Left ventricle myocardium inferior (tissue), 1 donor: Measurements from ENCODE around the gene ABTB1. TPM values are rescaled to one million over a fixed set of nuclear protein-coding genes. Genes with fewer than 3 reads are reported as not detected.

ENCODE experiments used
- DNase-seq: peaks from one replicate; pipeline ENCODE4 v3.0.0-alpha.2; 2020
- H3K27ac ChIP-seq: fragments of 200-600 bp; replicated peaks from 2 replicates; pipeline ENCODE4 v1.8.0; 2021
- H3K27me3 ChIP-seq: fragments of 200-600 bp; 2 replicates; pipeline ENCODE4 v1.8.0; 2021; ENCODE audit warnings: low read depth
- H3K36me3 ChIP-seq: fragments of 200-600 bp; 2 replicates; pipeline ENCODE4 v1.8.0; 2021
- H3K4me1 ChIP-seq: fragments of 200-600 bp; 2 replicates; pipeline ENCODE4 v1.8.0; 2021
- H3K4me3 ChIP-seq: fragments of 200-600 bp; 2 replicates; pipeline ENCODE4 v1.8.0; 2021; ENCODE audit warnings: mild to moderate bottlenecking, moderate library complexity
- H3K9me3 ChIP-seq: fragments of 200-600 bp; replicated peaks from 2 replicates; pipeline ENCODE4 v1.8.0; 2021
- CTCF ChIP-seq: fragments of 200-600 bp; IDR thresholded peaks from 2 replicates; pipeline ENCODE4 v1.8.0; 2021; ENCODE audit warnings: antibody characterized with exemption, mild to moderate bottlenecking, borderline replicate concordance
- intact Hi-C: fragments of 100-400 bp; cut with micrococcal nuclease; formaldehyde crosslinking; loops from one replicate; pipeline ENCODE4 v1.11.0; 2022
- total RNA-seq: library from RNA; stranded (reverse); fragmentation: NEBNext Ultra II Directional; extraction: Animal tissue kit (Norgen Biotek cat#: 25700); gene quantifications from one replicate; pipeline ENCODE4 v1.2.1, GENCODE V29; 2021
- donor health status: DM: no; HTN: yes; CAD: no; lungs with severe emphysema.

ABTB1 gene
- total RNA-seq, 1 donor from 2014 or later, result 29.9 TPM

DNA sequence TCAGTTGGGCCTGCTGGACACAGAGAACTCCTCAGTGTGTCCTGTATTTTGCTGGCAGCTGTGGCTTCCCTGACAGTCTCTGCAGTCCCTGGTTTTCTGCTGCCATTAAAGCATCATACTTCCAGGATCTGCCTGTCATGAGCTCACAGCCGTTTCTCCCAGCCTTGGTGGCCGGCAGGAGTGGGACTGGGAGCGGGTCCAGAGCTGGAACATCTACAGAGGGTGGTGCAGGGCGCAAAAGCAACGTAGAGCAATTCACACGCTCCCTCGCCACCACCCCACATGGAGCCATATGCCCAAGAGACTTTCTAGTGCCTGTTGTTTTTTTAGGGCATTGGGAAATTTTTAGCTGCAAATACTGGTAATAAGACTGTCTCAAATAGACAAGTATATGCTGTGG, 33.6 kb downstream of the ABTB1 start:
- no peak for TF ChIP-seq CTCF
- Histone ChIP-seq H3K4me1 (peaks cover 81% of the 10 kb centered on the region), H3K36me3 (peaks cover 15% of the 10 kb centered on the region), H3K9me3 (peaks cover 4% of the 10 kb centered on the region), H3K27ac (peak overlapping the region; percentile 96), H3K4me3 (no peak overlapping the region), H3K27me3 (no peaks in the 10 kb centered on the region)
- peak; percentile 65 for DNase-seq
- intact Hi-C loops, result no loop called here

DNA sequence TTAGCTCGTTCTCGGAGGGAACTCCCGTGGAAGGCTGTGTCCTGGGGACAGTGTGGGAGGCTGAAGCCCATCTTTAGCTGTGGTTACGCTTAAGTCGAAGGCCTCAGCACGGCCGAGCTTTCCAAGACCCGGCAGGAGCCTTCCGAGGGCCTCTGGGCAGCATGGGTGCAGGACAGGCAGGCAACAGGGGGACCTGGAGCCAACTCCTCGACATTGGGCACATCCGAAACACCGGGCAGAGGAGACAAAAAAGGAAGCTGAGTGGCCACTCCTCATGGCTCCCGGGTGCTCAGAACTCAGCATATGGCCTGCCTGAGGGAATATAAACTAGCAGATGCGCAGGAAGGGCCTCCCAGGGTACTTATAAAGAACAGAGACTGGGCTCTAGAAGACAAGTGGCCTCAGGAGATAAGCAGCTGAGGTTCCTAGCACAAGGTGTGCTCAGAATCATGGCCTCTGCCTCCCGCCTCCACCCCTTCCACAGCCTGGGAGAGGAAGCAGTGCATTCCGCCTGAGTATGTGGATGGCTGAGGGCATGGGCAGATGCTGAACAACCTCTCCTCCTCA, 34.1 kb downstream of the ABTB1 start:
- no peaks in the 10 kb centered on the region for H3K27me3 ChIP-seq
- intact Hi-C loops, result no loop called here
- no peak for DNase-seq
- H3K4me1 ChIP-seq, result peaks cover 81% of the 10 kb centered on the region
- H3K27ac ChIP-seq, result peak overlapping the region; percentile 96
- no peak for TF ChIP-seq CTCF
- peaks cover 15% of the 10 kb centered on the region for H3K36me3 ChIP-seq
- H3K4me3 ChIP-seq, result no peak overlapping the region
- peaks cover 4% of the 10 kb centered on the region for H3K9me3 ChIP-seq

DNA sequence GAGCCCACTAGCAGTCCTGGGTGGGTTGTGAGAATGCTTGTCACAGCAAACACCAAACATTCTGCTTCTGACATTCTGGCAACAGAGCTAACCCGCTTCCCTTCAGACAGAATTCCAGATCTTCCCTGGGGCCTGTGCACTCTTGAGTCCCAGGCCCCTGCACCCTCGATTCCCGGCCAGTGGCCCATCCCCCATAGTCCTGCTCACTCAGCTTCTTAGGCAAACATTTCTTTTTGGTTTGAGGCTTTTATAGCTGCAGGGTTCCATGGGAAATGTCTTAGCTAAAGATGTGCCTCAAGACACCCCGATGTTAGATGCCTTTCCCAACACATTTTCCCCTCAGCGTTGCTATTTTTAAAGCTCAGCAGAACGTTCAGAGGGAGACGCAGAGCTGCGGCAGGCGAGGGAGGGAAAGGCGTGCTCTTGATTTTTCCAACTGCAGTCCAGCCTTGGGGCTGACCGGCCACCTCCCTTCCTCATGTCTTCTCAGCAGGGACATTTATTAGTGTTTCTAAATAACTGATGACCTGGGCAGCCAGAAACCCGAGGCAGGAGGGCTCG, 35.2 kb downstream of the ABTB1 start:
- no peaks in the 10 kb centered on the region for H3K27me3 ChIP-seq
- H3K4me1 ChIP-seq, result peaks cover 81% of the 10 kb centered on the region
- peaks cover 4% of the 10 kb centered on the region for H3K9me3 ChIP-seq
- peak overlapping the region; percentile 96 for H3K27ac ChIP-seq
- intact Hi-C loops, result no loop called here
- no peak for TF ChIP-seq CTCF
- no peak for DNase-seq
- H3K4me3 ChIP-seq, result no peak overlapping the region
- H3K36me3 ChIP-seq, result peaks cover 15% of the 10 kb centered on the region

GRCh38 chr3:127708837-127709236, 36.1 kb downstream of the ABTB1 start:
- TF ChIP-seq CTCF, result no peak
- intact Hi-C loops, result no loop called here
- H3K4me1 ChIP-seq, result peaks cover 82% of the 10 kb centered on the region
- DNase-seq, result no peak
- H3K27ac ChIP-seq, result peak overlapping the region; percentile 96
- peaks cover 2% of the 10 kb centered on the region for H3K9me3 ChIP-seq
- peaks cover 19% of the 10 kb centered on the region for H3K36me3 ChIP-seq
- H3K27me3 ChIP-seq, result no peaks in the 10 kb centered on the region
- no peak overlapping the region for H3K4me3 ChIP-seq

- DNase-seq, result no peak
- peaks cover 15% of the 10 kb centered on the region for H3K36me3 ChIP-seq
- peaks cover 87% of the 10 kb centered on the region for H3K4me1 ChIP-seq
Observed at GRCh38 chr3:127709320-127710060, 36.7 kb downstream of the ABTB1 start.

More at GRCh38 chr3:127709320-127710060, 36.7 kb downstream of the ABTB1 start:
- Histone ChIP-seq H3K27me3 (no peaks in the 10 kb centered on the region), H3K9me3 (no peaks in the 10 kb centered on the region), H3K4me3 (no peak overlapping the region), H3K27ac (peak overlapping the region; percentile 96)
- TF ChIP-seq CTCF, result no peak
- intact Hi-C loops, result no loop called here
